Upper lobe of left lung (tissue), 6 donors: Measurements from ENCODE around the gene DENND4C. TPM values are rescaled to one million over a fixed set of nuclear protein-coding genes. Genes with fewer than 3 reads are reported as not detected.

ENCODE experiments used
- ATAC-seq, 2 donors: fragments of 200-7000 bp; cut with Tn5 transposase; one replicate each; pipeline ENCODE4 v1.9.1; 2022; ENCODE audit warnings: mild to moderate bottlenecking in 2 of 2, moderate library complexity in 2 of 2; ENCODE audit not compliant: low FRiP score in 2 of 2
- DNase-seq, 2 donors: peaks; one replicate each; pipeline ENCODE4 v3.0.0-alpha.2; 2019 to 2020
- H3K27ac ChIP-seq, 4 donors: fragments of 200-600 bp; sonication (generic); one replicate each; pipeline ENCODE4 v1.5.1; 2016 to 2019
- H3K27me3 ChIP-seq, 4 donors: fragments of 200-600 bp; sonication (generic); one replicate each; pipeline ENCODE4 v1.5.1; 2017 to 2019
- H3K36me3 ChIP-seq, 4 donors: fragments of 200-600 bp; sonication (generic); one replicate each; pipeline ENCODE4 v1.5.1; 2016 to 2019
- H3K4me1 ChIP-seq, 4 donors: fragments of 200-600 bp; sonication (generic); one replicate each; pipeline ENCODE4 v1.5.1; 2018 to 2019
- H3K4me3 ChIP-seq, 4 donors: fragments of 200-600 bp; sonication (generic); one replicate each; pipeline ENCODE4 v1.5.1; 2017 to 2019; ENCODE audit warnings: mild to moderate bottlenecking in 2 of 4, moderate library complexity in 1 of 4
- H3K9me3 ChIP-seq, 4 donors: fragments of 200-600 bp; sonication (generic); one replicate each; pipeline ENCODE4 v1.5.1; 2018 to 2019
- EP300 ChIP-seq, 4 donors: sonication (generic); formaldehyde crosslinking; IDR thresholded peaks; one replicate each; pipeline ENCODE4 v1.5.1; 2017; ENCODE audit warnings: antibody characterized with exemption in 4 of 4, control low read depth in 2 of 4
- POLR2A ChIP-seq, 4 donors: fragments of 450-650 bp; IDR thresholded peaks; one replicate each; pipeline ENCODE4 v1.5.1; 2016 to 2017; ENCODE audit warnings: antibody characterized with exemption in 4 of 4, mild to moderate bottlenecking in 2 of 4
- POLR2AphosphoS5 ChIP-seq, 2 donors: sonication (generic); formaldehyde crosslinking; IDR thresholded peaks; one replicate each; pipeline ENCODE4 v1.5.1; 2017; ENCODE audit warnings: antibody characterized with exemption in 2 of 2
- WGBS, 2 donors: methylation state at CpG; one replicate each; pipeline ENCODE4 v1.1.5; 2017 to 2018; 5-methylcytosine and 5-hydroxymethylcytosine counted together
- total RNA-seq, 6 donors: library from RNA; depleted of rRNA in 4 of 6; stranded (reverse); fragments of >200 nt in 4 of 6; gene quantifications; one replicate each; pipeline versions ENCODE4 v1.1.0 to v1.2.1, GENCODE V29; 2016 to 2021
- TF ChIP-seq, protein P1 (sequence below), 6 experiments: fragments of 450-650 bp in 4 of 6; fragments of 200-600 bp in 2 of 6; sonication (generic) in 2 of 6; IDR thresholded peaks; one replicate each; pipeline ENCODE4 v1.5.1; 2016 to 2019; ENCODE audit warnings: antibody characterized with exemption in 6 of 6
- donor health status: DM: no; HTN: no; CAD: no; lungs with moderate emphysema.
- donor health status: DM: no; HTN: yes; CAD: no; lungs with severe emphysema.

Gene DENND4C
- total RNA-seq = 100 to 1,000 TPM in 4 of 6 donors, 10 to 100 TPM in 2; 66.1 to 181 (median 108) TPM

DNA sequence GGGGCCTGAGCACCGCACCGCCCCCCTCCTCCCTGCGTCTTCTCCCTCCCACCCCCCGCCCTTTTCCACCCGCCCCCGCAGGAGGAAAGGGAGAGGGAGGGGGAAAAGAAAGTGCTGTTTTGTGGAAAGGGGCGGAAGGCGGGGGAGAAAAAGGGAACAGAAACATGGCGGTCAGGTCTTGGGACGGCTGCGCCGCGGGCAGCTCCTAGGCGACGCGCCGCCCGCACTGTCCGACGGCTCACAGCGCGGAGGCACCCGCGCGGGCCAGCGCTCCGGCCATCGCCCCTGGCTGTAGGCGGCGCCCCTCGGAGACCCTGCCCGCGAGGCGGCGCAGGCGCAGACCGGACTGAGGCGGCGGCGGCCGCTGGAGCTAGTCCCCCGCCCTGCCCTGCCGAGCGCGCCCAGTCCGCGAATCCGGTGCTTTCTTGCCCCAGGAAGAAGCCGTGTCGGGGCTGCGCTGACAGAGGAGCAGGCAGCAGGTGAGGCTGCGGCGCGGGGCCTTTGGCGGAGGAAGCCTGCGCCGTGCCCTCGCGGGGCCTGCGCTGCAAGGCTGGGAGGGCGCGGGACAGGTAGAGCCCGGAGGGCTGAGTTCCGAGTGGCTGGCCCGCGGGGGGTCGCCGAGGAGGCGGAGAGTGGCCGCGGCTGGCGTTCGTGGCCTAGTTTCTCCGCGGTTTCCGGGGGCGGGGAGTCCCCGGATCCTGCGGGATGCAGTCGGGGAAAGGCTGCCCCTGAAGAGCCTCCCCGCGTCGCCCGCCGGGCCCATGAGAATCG is at the start of gene DENND4C:
TSS of gene DENND4C (plus strand) at position 339 of the 771 bp plus-strand sequence. CDS start 45,482 bp downstream, outside the sequence.
- Histone ChIP-seq H3K4me3 (peak within 1 kb of the TSS; percentile 73 to 99 (median 88)), H3K27me3 (no peaks in the 10 kb centered on the region), H3K4me1 (peaks cover 16 to 37% (median 21%) of the 10 kb centered on the region in 4 donors), H3K36me3 (no peaks in the 10 kb centered on the region), H3K9me3 (no peaks in the 10 kb centered on the region), H3K27ac (peak within 1 kb of the TSS; percentile 95 to 99 (median 98))
- WGBS, 2 donors = 1% methylated on average over 32 of the region's 86 CpGs; no CpG with 5 or more reads in 1 of the 2 donors
- ATAC-seq = peak; percentile 93 to 96
- DNase-seq = peak; percentile 86 to 97
- peak; percentile 39 to 94 (median 79) for TF ChIP-seq POLR2A (IDR thresholded peaks at IDR 0.05)
- no peak for TF ChIP-seq EP300 (IDR thresholded peaks at IDR 0.05)
- peak; percentile 68 to 90 for TF ChIP-seq POLR2AphosphoS5 (IDR thresholded peaks at IDR 0.05)
- TF ChIP-seq, protein P1, sequence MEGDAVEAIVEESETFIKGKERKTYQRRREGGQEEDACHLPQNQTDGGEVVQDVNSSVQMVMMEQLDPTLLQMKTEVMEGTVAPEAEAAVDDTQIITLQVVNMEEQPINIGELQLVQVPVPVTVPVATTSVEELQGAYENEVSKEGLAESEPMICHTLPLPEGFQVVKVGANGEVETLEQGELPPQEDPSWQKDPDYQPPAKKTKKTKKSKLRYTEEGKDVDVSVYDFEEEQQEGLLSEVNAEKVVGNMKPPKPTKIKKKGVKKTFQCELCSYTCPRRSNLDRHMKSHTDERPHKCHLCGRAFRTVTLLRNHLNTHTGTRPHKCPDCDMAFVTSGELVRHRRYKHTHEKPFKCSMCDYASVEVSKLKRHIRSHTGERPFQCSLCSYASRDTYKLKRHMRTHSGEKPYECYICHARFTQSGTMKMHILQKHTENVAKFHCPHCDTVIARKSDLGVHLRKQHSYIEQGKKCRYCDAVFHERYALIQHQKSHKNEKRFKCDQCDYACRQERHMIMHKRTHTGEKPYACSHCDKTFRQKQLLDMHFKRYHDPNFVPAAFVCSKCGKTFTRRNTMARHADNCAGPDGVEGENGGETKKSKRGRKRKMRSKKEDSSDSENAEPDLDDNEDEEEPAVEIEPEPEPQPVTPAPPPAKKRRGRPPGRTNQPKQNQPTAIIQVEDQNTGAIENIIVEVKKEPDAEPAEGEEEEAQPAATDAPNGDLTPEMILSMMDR (IDR thresholded peaks at IDR 0.05) = peak in 4 of 6 experiments; percentile 21 to 45 (median 23)

- ATAC-seq (no peak), DNase-seq (no peak)
- Histone ChIP-seq H3K9me3 (no peaks in the 10 kb centered on the region), H3K4me1 (peaks cover 36 to 49% (median 40%) of the 10 kb centered on the region in 4 donors), H3K36me3 (no peaks in the 10 kb centered on the region), H3K27ac (peak overlapping the region in 2 of 4 donors; percentile 7 to 35), H3K4me3 (no peak overlapping the region), H3K27me3 (no peaks in the 10 kb centered on the region)
- WGBS, 2 donors = 74 to 79% methylated on average over 5 of the region's 5 CpGs
- TF ChIP-seq POLR2AphosphoS5 (IDR thresholded peaks at IDR 0.05) = no peak
Observed at GRCh38 chr9:19180991-19181390, 49.5 kb upstream of the DENND4C start.

DNA sequence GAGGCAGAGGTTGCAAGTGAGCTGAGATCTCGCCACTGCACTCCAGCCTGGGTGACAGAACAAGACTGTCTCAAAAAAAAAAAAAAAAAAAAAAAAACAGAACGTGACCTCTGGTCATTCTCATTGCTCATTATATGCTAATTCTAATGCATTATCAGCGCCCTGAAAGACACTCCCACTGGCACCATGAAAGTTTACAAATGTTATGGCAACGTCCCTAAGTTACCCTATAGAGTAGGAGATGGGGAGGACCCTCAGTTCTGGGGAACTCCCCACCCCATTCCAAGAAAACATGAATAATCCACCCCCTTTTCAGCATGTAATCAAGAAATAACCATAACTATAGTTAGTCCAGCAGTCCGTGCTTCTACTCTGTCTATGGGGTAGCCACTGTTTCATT is 48.9 kb upstream of the DENND4C start:
- 68 to 78% methylated on average over 5 of the region's 5 CpGs for WGBS, 2 donors
- H3K9me3 ChIP-seq = no peaks in the 10 kb centered on the region
- ATAC-seq (no peak), DNase-seq (no peak)
- H3K27me3 ChIP-seq = no peaks in the 10 kb centered on the region
- H3K36me3 ChIP-seq = no peaks in the 10 kb centered on the region
- no peak overlapping the region for H3K4me3 ChIP-seq
- H3K4me1 ChIP-seq = peaks cover 36 to 51% (median 41%) of the 10 kb centered on the region in 4 donors
- H3K27ac ChIP-seq = peak overlapping the region in 3 of 4 donors; percentile 78 to 89 (median 86)
- TF ChIP-seq POLR2A (IDR thresholded peaks at IDR 0.05) (no peak), POLR2AphosphoS5 (IDR thresholded peaks at IDR 0.05) (no peak)
- TF ChIP-seq, protein P1 (IDR thresholded peaks at IDR 0.05) = no peak

DNA sequence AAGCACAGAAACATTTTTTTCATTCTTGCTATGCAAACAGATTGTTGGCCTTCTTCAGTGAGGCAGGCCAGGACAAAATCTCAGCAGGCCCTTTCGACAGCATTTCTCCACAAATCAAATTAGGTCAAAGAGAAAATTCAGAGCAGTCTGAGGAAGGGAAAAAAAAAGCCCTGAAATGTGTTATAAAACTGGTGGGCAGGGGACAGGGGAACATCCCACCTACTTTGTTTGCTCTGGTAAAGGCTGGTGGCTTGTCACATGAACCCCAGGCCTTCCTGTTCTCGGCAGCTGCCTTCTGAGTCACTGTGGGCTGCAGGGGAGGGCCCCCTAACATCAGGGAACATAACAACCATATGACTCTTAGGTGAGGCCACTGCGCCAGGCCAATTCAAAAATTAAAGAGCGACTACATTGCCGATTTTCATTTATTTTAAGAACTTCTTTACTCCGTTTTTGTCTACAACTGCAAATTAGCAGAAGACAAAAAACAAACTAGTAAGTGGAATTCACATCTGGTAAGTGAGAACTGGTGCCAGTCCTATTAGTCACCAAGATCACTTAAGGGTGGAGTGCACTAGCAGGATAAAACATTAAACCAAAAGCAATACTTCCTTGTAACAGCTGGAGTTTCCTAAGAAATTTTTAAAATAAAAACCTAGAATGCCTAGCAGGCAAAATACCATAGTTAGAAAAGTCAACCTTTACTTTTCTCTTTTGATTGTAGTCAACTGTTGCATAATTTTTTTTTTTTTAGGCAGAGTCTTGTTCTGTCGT is 46.2 kb upstream of the DENND4C start:
- 15 to 29% methylated on average over 7 of the region's 7 CpGs for WGBS, 2 donors
- DNase-seq (peak in 1 of 2 donors; percentile 92), ATAC-seq (peak; percentile 93 to 94)
- H3K4me3 ChIP-seq = no peak overlapping the region
- TF ChIP-seq EP300 (IDR thresholded peaks at IDR 0.05) = peak in 2 of 4 donors; percentile 58 to 97
- peak; percentile 64 to 89 for TF ChIP-seq POLR2AphosphoS5 (IDR thresholded peaks at IDR 0.05)
- TF ChIP-seq, protein P1 (IDR thresholded peaks at IDR 0.05) = no peak
- peak in 1 of 4 donors; percentile 17 for TF ChIP-seq POLR2A (IDR thresholded peaks at IDR 0.05)
- H3K9me3 ChIP-seq = no peaks in the 10 kb centered on the region
- no peaks in the 10 kb centered on the region for H3K36me3 ChIP-seq
- peaks cover 36 to 51% (median 41%) of the 10 kb centered on the region in 4 donors for H3K4me1 ChIP-seq
- peak overlapping the region; percentile 78 to 89 (median 84) for H3K27ac ChIP-seq
- no peaks in the 10 kb centered on the region for H3K27me3 ChIP-seq

DNA sequence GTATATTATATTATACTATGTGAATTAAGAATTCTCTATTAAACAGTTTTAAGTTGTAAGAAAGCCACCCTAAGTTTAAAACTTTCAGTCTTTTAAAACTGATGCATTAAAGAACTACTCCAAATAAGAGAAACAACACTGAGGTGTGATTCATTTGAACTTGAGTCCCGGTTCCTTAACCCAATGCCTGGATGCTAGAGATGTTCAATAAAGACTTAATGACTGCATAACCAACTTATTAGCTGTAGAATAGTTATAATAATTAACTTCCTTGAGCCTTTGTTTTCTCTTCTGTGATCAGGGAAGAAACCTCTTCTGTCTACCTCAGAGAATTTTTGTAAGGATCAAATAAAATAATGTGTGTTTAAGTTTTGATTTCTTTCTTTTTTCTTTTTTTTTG is 45.3 kb upstream of the DENND4C start:
- Histone ChIP-seq H3K27me3 (no peaks in the 10 kb centered on the region), H3K36me3 (no peaks in the 10 kb centered on the region), H3K4me3 (no peak overlapping the region), H3K27ac (peak overlapping the region; percentile 78 to 89 (median 84)), H3K4me1 (peaks cover 36 to 51% (median 41%) of the 10 kb centered on the region in 4 donors), H3K9me3 (no peaks in the 10 kb centered on the region)
- whole genome bisulfite sequencing, 2 donors = 76 to 82% methylated on average over 1 of the region's 1 CpG
- no peak for ATAC-seq
- DNase-seq = no peak
- TF ChIP-seq POLR2AphosphoS5 (IDR thresholded peaks at IDR 0.05) (no peak), POLR2A (IDR thresholded peaks at IDR 0.05) (no peak), EP300 (IDR thresholded peaks at IDR 0.05) (no peak)
- TF ChIP-seq, protein P1 (IDR thresholded peaks at IDR 0.05) = no peak
